ENCODE results near the gene ARHGEF25.
"Not testable (repeated sequence)": the region's sequence is repeated elsewhere in the genome, so short reads cannot be mapped to it uniquely, and the experiment has no call there.

ARHGEF25 gene

GRCh38 chr12:57638096-57638495 lies 26.9 kb downstream of the ARHGEF25 start:
- no peak for DNase-seq

GRCh38 chr12:57640175-57641042 lies 29.2 kb downstream of the ARHGEF25 start:
- no peak for DNase-seq

- DNase-seq = no peak
Measured at GRCh38 chr12:57641699-57642442, 30.6 kb downstream of the ARHGEF25 start.

GRCh38 chr12:57645990-57646658 lies 34.9 kb downstream of the ARHGEF25 start:
- not testable (repeated sequence) for DNase-seq

- DNase-seq = not testable (repeated sequence)
Measured at GRCh38 chr12:57646659-57647049, 35.4 kb downstream of the ARHGEF25 start.

- DNase-seq = no peak
Measured at GRCh38 chr12:57654042-57654441, 42.8 kb downstream of the ARHGEF25 start.

GRCh38 chr12:57655541-57656240 lies 44.5 kb downstream of the ARHGEF25 start:
- DNase-seq = no peak

- DNase-seq = not testable (repeated sequence)
Measured at GRCh38 chr12:57656408-57656807, 45.2 kb downstream of the ARHGEF25 start.

GRCh38 chr12:57657744-57658143 lies 46.5 kb downstream of the ARHGEF25 start:
- DNase-seq = no peak

GRCh38 chr12:57658890-57659289 lies 47.7 kb downstream of the ARHGEF25 start:
- DNase-seq = no peak

GRCh38 chr12:57661376-57661775 lies 50.1 kb downstream of the ARHGEF25 start:
- DNase-seq = no peak

GRCh38 chr12:57665066-57665820 lies 54.0 kb downstream of the ARHGEF25 start:
- DNase-seq = not testable (repeated sequence)
